ENCODE results near the gene SP140. TPM values are rescaled to one million over a fixed set of nuclear protein-coding genes. Genes with fewer than 3 reads are reported as not detected.

Gene SP140
- polyA plus RNA-seq, 1 donor = 0.62 TPM

Other genes starting within 250 kb of the SP140 start
- gene SLC16A14, start 156.8 kb upstream of the SP140 start, polyA plus RNA-seq (ENCODE audit: insufficient read length) = 2.0 TPM
- 11.9 TPM for gene SP110, start 5.8 kb upstream of the SP140 start, polyA plus RNA-seq (ENCODE audit: insufficient read length)
- 5.4 TPM for gene SP140L, start 101.5 kb downstream of the SP140 start, polyA plus RNA-seq (ENCODE audit: insufficient read length)
- gene SP100, start 190.5 kb downstream of the SP140 start, polyA plus RNA-seq (ENCODE audit: insufficient read length) = 20.5 TPM

Measured in forelimb muscle (tissue), 1 donor.